HG02678 (cell line): ENCODE data around the gene PAF1.

Experiments
- ATAC-seq: cut with Tn5 transposase; IDR thresholded peaks from one replicate; pipeline ENCODE4 v1.9.1; 2021; ENCODE audit warnings: mild to moderate bottlenecking, moderate library complexity; ENCODE audit not compliant: unreplicated experiment

The PAF1 gene

GRCh38 chr19:39417463-39418181, 26.7 kb upstream of the PAF1 start:
- no peak for ATAC-seq

- no peak for ATAC-seq
These were observed 25.5 kb upstream of the PAF1 start for GRCh38 chr19:39416152-39417120.

- no peak for ATAC-seq
These were observed 24.5 kb upstream of the PAF1 start for GRCh38 chr19:39415111-39416046.

- ATAC-seq: no peak
These were observed 23.2 kb upstream of the PAF1 start for GRCh38 chr19:39413911-39414608.

- ATAC-seq: no peak
These were observed 22.5 kb upstream of the PAF1 start for GRCh38 chr19:39413272-39413910.

GRCh38 chr19:39412867-39413271, 22.0 kb upstream of the PAF1 start:
- ATAC-seq: no peak

GRCh38 chr19:39412100-39412866, 21.4 kb upstream of the PAF1 start, which contains the start of gene PLEKHG2:
Gene PLEKHG2 (plus strand): TSS chr19:39412669. CDS start chr19:39414087, 1,418 bp downstream.
- peak; percentile 69 for ATAC-seq

GRCh38 chr19:39411832-39412099, 20.9 kb upstream of the PAF1 start:
- peak; percentile 22 for ATAC-seq

GRCh38 chr19:39411081-39411831, 20.4 kb upstream of the PAF1 start:
- ATAC-seq: no peak

- no peak for ATAC-seq
These were observed 19.9 kb upstream of the PAF1 start for GRCh38 chr19:39410831-39411080.

GRCh38 chr19:39410017-39410830, 19.3 kb upstream of the PAF1 start:
- no peak for ATAC-seq

GRCh38 chr19:39409208-39410016, 18.5 kb upstream of the PAF1 start:
- no peak for ATAC-seq

- ATAC-seq: no peak
These were observed 17.7 kb upstream of the PAF1 start for GRCh38 chr19:39408392-39409207.

- ATAC-seq: no peak
These were observed 16.9 kb upstream of the PAF1 start for GRCh38 chr19:39407660-39408391.

GRCh38 chr19:39407410-39407659, 16.4 kb upstream of the PAF1 start:
- no peak for ATAC-seq
